Measurements from ENCODE around the gene CRYZL1.
"Not testable (repeated sequence)": the region's sequence is repeated elsewhere in the genome, so short reads cannot be mapped to it uniquely, and the experiment has no call there.

CRYZL1 gene

DNA sequence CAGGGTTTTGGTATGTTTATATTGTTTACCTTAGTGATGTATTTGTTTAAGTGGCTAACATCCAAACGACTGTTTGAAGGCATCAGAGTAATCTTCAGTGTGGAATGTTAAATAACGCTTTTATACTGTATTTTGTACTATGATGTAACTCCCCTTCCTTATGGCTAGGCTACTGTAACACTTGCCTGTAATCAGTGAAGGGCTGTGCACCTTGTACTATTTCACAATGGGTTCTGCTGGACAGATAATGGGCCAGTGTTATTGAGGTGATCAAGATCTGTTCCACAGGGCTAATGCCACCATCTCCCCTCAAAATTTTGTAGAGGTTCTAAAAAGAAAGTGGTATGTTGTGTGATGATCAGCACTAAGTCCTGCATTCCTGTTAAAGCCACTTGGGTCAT, 64.8 kb downstream of the CRYZL1 start:
- not testable (repeated sequence) for H3K27me3 ChIP-seq (ENCODE audit: control insufficient read depth, insufficient read depth, low read length); H3K9ac ChIP-seq (ENCODE audit: low read length); H3K4me1 ChIP-seq (ENCODE audit: control insufficient read depth, low read depth, low read length); H3K4me3 ChIP-seq (ENCODE audit: low read length); H3K27ac ChIP-seq (ENCODE audit: low read length); H3K9me3 ChIP-seq (ENCODE audit: control insufficient read depth, low read depth, low read length)
- H3K36me3 ChIP-seq (ENCODE audit: control insufficient read depth, low read depth, low read length) = peaks cover 81% of the 10 kb centered on the region

DNA sequence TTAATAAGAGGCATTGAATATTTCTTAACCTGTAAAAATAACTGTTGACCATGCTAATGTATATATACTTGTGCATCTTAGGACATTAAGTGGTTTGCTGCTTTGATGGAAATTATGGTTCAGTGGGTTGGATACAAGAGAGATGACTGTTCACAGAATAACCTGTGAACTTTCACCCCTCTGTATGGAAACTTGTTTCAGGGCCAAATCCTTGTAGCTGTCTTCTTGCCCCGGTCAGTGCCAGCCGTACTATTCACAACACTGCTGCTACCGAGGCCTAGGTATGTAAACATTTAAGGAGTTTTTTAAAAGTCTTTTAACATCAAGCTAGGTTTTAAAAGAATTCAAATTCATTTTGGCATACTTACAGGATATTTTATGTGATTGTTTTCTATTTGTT, 69.2 kb downstream of the CRYZL1 start:
- no peak overlapping the region for H3K4me3 ChIP-seq (ENCODE audit: low read length)
- H3K9me3 ChIP-seq (ENCODE audit: control insufficient read depth, low read depth, low read length) = no peaks in the 10 kb centered on the region
- H3K36me3 ChIP-seq (ENCODE audit: control insufficient read depth, low read depth, low read length) = peaks cover 97% of the 10 kb centered on the region
- no peaks in the 10 kb centered on the region for H3K27me3 ChIP-seq (ENCODE audit: control insufficient read depth, insufficient read depth, low read length)
- no peak overlapping the region for H3K27ac ChIP-seq (ENCODE audit: low read length)
- H3K9ac ChIP-seq (ENCODE audit: low read length) = no peak overlapping the region
- no peaks in the 10 kb centered on the region for H3K4me1 ChIP-seq (ENCODE audit: control insufficient read depth, low read depth, low read length)

DNA sequence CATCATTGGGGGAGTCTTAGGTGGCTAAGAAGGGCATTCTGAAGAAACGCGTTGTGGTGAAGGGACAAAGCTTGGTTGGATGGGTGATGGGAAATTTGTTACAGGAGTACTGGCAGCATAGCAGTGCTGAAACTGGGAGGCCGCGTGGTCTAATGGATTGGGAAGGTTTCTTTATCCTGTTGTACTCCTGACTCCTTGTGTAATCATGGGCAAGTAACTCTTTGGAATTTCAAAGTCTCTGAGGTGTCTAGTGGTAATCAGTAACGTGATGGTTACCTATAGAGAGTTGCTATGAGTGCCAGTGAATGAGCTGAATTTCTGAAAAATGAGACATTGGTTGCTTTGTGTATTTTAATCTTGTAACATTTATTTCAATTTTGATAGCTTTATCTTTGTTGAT, 71.5 kb downstream of the CRYZL1 start:
- Histone ChIP-seq H3K9ac (ENCODE audit: low read length) (no peak overlapping the region), H3K9me3 (ENCODE audit: control insufficient read depth, low read depth, low read length) (no peaks in the 10 kb centered on the region), H3K27me3 (ENCODE audit: control insufficient read depth, insufficient read depth, low read length) (no peaks in the 10 kb centered on the region), H3K4me3 (ENCODE audit: low read length) (no peak overlapping the region), H3K27ac (ENCODE audit: low read length) (no peak overlapping the region), H3K4me1 (ENCODE audit: control insufficient read depth, low read depth, low read length) (no peaks in the 10 kb centered on the region), H3K36me3 (ENCODE audit: control insufficient read depth, low read depth, low read length) (peaks cover 85% of the 10 kb centered on the region)

DNA sequence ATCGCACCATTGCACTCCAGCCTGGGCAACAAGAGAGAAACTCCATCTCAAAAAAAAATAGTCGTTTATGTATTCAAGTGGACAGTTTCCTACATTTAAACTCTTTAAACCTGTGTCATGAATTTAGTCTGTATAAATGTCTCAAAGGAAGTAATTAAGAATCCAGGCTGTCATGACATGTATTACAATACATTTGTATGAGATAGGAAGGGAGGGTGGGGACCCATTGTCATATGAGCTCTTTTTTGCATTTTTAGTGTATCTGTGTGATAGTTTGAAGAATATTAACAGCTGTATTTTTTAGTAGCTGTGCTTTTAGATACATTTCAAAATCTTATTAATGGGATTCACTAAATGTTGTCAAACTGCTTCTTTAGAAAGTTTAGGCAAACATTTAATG, 73.1 kb downstream of the CRYZL1 start:
- Histone ChIP-seq H3K9me3 (ENCODE audit: control insufficient read depth, low read depth, low read length) (no peaks in the 10 kb centered on the region), H3K9ac (ENCODE audit: low read length) (no peak overlapping the region), H3K36me3 (ENCODE audit: control insufficient read depth, low read depth, low read length) (peaks cover 78% of the 10 kb centered on the region), H3K27me3 (ENCODE audit: control insufficient read depth, insufficient read depth, low read length) (no peaks in the 10 kb centered on the region), H3K4me3 (ENCODE audit: low read length) (no peak overlapping the region), H3K27ac (ENCODE audit: low read length) (no peak overlapping the region), H3K4me1 (ENCODE audit: control insufficient read depth, low read depth, low read length) (no peaks in the 10 kb centered on the region)

DNA sequence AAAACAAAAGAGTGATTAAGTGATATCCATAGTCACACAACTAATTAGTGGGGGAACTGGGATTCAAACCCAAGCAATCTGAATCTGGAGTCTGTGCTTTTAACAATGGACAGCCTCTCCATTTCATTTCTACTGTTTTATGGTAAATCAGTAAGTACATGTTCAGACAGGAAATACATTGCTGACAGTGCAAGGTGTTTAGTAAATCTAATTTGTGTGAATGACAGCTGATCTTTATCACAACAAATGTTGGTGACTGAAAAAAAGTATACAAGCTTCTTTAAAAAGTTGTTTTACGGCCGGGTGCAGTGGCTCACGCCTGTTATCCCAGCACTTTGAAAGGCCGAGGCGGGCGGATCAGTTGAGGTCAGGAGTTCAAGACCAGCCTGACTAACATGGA, 73.6 kb downstream of the CRYZL1 start:
- Histone ChIP-seq H3K27ac (ENCODE audit: low read length) (no peak overlapping the region), H3K27me3 (ENCODE audit: control insufficient read depth, insufficient read depth, low read length) (no peaks in the 10 kb centered on the region), H3K36me3 (ENCODE audit: control insufficient read depth, low read depth, low read length) (peaks cover 77% of the 10 kb centered on the region), H3K9me3 (ENCODE audit: control insufficient read depth, low read depth, low read length) (no peaks in the 10 kb centered on the region), H3K9ac (ENCODE audit: low read length) (no peak overlapping the region), H3K4me3 (ENCODE audit: low read length) (no peak overlapping the region), H3K4me1 (ENCODE audit: control insufficient read depth, low read depth, low read length) (no peaks in the 10 kb centered on the region)

DNA sequence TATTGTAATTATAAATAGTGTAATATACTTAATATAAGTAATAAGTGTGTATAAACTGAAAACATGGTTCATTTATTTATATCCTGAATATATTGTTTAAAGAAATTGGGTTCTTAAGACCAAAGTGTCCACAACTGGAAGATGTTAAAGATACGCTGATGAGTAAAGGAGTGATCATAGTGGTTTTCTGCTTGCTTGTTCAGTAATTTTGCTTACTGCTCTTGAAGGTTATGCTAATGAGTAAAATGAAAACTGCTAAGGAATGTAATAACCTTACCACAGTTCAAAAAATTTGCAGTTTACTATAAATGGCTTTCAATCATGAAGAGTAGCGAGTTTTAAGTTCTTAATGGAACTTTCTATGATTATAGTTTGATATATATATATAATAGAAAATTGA, 75.0 kb downstream of the CRYZL1 start:
- Histone ChIP-seq H3K36me3 (ENCODE audit: control insufficient read depth, low read depth, low read length) (peaks cover 75% of the 10 kb centered on the region), H3K4me1 (ENCODE audit: control insufficient read depth, low read depth, low read length) (no peaks in the 10 kb centered on the region), H3K27ac (ENCODE audit: low read length) (no peak overlapping the region), H3K4me3 (ENCODE audit: low read length) (no peak overlapping the region), H3K27me3 (ENCODE audit: control insufficient read depth, insufficient read depth, low read length) (no peaks in the 10 kb centered on the region), H3K9me3 (ENCODE audit: control insufficient read depth, low read depth, low read length) (no peaks in the 10 kb centered on the region), H3K9ac (ENCODE audit: low read length) (no peak overlapping the region)

DNA sequence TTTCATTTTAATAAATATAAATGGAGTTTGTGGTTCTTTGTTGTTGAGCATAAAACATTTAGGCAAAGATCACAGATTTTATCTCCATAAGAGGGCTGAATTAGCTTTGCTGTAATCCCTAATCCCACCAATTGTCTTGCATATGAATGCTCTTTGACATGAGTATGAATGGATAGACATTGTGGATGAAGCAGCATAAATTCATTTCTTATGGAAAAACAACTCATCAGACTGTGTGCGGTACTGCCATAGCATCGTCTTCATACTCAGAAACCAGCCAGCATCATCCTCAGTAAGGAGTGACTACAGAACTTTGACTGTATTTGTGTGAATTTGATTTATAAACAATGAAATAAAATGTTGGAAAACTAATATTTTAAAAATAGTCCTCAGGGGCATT, 79.2 kb downstream of the CRYZL1 start:
- no peak overlapping the region for H3K27ac ChIP-seq (ENCODE audit: low read length)
- no peak overlapping the region for H3K4me3 ChIP-seq (ENCODE audit: low read length)
- H3K9me3 ChIP-seq (ENCODE audit: control insufficient read depth, low read depth, low read length) = no peaks in the 10 kb centered on the region
- no peaks in the 10 kb centered on the region for H3K27me3 ChIP-seq (ENCODE audit: control insufficient read depth, insufficient read depth, low read length)
- H3K4me1 ChIP-seq (ENCODE audit: control insufficient read depth, low read depth, low read length) = no peaks in the 10 kb centered on the region
- peaks cover 77% of the 10 kb centered on the region for H3K36me3 ChIP-seq (ENCODE audit: control insufficient read depth, low read depth, low read length)
- H3K9ac ChIP-seq (ENCODE audit: low read length) = no peak overlapping the region

DNA sequence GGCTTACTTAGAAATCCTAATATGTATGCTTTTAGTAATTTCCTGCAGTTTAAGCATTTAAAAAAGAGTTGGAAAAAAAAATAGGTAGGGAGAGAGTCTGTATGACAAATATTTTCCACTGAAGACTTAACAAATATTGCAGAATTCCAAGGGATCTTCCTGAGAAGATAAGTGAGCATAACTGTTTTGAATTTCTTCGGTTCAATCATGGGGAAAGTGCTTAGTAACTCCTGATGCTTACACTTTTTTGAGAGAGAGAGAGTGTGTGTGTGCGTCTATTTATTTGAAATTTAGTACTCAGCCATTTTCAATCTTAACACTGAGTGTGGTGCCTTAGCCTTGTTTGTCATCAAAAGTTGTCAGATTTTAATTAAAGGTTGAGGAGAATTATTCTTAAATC, 80.2 kb downstream of the CRYZL1 start:
- H3K36me3 ChIP-seq (ENCODE audit: control insufficient read depth, low read depth, low read length) = peaks cover 79% of the 10 kb centered on the region

DNA sequence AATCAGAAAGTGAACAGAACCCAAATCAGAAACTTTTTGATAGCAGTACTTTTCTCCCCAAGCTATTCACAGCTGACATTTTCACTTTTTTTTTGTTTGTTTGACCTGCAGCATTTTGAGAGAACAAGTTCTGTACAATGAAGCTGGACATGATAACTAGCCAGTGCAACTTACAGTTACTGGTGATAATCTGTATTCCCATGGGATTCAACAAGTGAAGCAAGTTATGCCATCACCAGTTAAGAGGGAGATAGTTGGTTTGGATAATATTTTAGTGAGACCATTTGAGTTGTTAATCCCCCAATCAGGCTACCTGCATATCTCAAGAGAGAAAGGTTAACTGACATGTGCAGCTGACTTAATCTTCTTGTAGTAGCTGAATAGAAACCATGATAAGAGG, 80.6 kb downstream of the CRYZL1 start:
- H3K4me3 ChIP-seq (ENCODE audit: low read length) = no peak overlapping the region
- no peak overlapping the region for H3K9ac ChIP-seq (ENCODE audit: low read length)
- H3K36me3 ChIP-seq (ENCODE audit: control insufficient read depth, low read depth, low read length) = peaks cover 82% of the 10 kb centered on the region
- no peak overlapping the region for H3K27ac ChIP-seq (ENCODE audit: low read length)
- no peaks in the 10 kb centered on the region for H3K27me3 ChIP-seq (ENCODE audit: control insufficient read depth, insufficient read depth, low read length)
- H3K4me1 ChIP-seq (ENCODE audit: control insufficient read depth, low read depth, low read length) = no peaks in the 10 kb centered on the region
- H3K9me3 ChIP-seq (ENCODE audit: control insufficient read depth, low read depth, low read length) = no peaks in the 10 kb centered on the region

More for the DNA sequence above, 80.2 kb downstream of the CRYZL1 start:
- no peaks in the 10 kb centered on the region for H3K27me3 ChIP-seq (ENCODE audit: control insufficient read depth, insufficient read depth, low read length)
- H3K9ac ChIP-seq (ENCODE audit: low read length) = no peak overlapping the region
- no peak overlapping the region for H3K4me3 ChIP-seq (ENCODE audit: low read length)
- H3K4me1 ChIP-seq (ENCODE audit: control insufficient read depth, low read depth, low read length) = no peaks in the 10 kb centered on the region
- H3K27ac ChIP-seq (ENCODE audit: low read length) = no peak overlapping the region
- H3K9me3 ChIP-seq (ENCODE audit: control insufficient read depth, low read depth, low read length) = no peaks in the 10 kb centered on the region

DNA sequence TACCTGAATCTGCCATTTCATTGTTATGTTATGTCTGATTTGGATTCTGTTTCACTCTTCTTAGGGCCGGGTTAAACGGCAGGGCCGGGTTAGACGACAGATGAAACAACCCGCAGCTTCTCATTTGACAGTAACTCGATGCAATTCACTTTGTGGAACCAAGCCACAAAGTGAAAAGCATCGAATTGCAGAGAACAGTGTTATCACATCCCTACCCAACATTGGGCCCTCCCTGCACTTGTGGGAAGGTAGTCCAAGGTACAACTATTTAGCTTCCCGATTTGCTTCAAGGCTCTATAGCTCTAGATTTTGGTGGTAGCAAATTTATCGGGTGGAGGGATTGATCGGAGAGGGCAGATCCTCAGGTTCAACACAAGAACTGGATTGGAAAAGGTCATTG, 81.7 kb downstream of the CRYZL1 start:
- H3K27me3 ChIP-seq (ENCODE audit: control insufficient read depth, insufficient read depth, low read length) = no peaks in the 10 kb centered on the region
- H3K4me3 ChIP-seq (ENCODE audit: low read length) = no peak overlapping the region
- peaks cover 87% of the 10 kb centered on the region for H3K36me3 ChIP-seq (ENCODE audit: control insufficient read depth, low read depth, low read length)

DNA sequence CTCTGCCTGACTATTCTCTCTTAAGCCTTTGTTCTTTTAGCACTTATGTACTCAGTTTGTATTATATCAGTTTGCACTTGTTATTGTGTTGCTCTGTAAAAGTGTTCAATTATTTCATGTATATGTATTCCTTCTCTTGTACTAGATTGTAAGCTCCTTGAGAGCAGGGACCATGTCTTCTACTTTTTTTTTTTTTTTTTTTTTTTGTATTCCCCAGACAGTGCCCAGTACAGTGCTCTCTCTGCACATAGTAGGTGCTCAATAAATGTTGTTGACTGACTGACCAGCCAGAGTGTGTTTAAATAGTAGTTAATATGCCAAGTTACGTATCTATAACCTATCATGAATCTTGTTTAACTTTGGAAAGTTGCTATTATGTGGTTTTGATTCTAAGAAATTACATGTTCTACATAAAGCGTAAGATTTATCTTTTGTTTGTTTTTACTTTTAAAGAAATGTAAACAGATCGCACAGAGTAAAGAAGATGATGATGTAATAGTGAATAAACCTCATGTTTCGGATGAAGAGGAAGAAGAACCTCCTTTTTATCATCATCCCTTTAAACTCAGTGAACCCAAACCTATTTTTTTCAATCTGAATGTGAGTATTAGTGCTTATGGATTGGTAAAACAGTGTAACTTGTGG, 82.6 kb downstream of the CRYZL1 start:
- Histone ChIP-seq H3K4me1 (ENCODE audit: control insufficient read depth, low read depth, low read length) (no peaks in the 10 kb centered on the region), H3K9me3 (ENCODE audit: control insufficient read depth, low read depth, low read length) (no peaks in the 10 kb centered on the region), H3K4me3 (ENCODE audit: low read length) (no peak overlapping the region), H3K27me3 (ENCODE audit: control insufficient read depth, insufficient read depth, low read length) (no peaks in the 10 kb centered on the region), H3K36me3 (ENCODE audit: control insufficient read depth, low read depth, low read length) (peaks cover 91% of the 10 kb centered on the region), H3K27ac (ENCODE audit: low read length) (no peak overlapping the region), H3K9ac (ENCODE audit: low read length) (no peak overlapping the region)

More for the DNA sequence above, 81.7 kb downstream of the CRYZL1 start:
- Histone ChIP-seq H3K27ac (ENCODE audit: low read length) (no peak overlapping the region), H3K4me1 (ENCODE audit: control insufficient read depth, low read depth, low read length) (no peaks in the 10 kb centered on the region), H3K9ac (ENCODE audit: low read length) (no peak overlapping the region), H3K9me3 (ENCODE audit: control insufficient read depth, low read depth, low read length) (no peaks in the 10 kb centered on the region)

DNA sequence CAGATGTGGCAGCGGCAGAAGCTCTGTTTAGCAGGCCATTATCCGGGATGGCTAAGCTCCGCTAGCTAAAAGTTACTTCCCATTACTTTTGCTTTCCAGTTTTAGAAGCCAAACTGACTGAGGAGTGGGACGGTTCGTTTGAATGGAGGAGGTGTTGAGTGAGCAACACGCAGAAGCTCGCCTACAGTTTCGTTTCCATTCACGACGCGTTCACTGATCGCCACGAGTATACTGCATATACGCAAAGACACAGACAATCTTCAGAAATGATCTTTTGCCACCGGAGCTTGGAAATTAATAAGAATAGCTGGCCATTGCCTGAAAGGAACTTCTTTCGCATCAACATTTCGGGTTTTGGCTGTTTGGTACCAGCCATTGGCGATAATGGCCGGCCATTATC, 84.1 kb downstream of the CRYZL1 start:
- Histone ChIP-seq H3K27me3 (ENCODE audit: control insufficient read depth, insufficient read depth, low read length) (no peaks in the 10 kb centered on the region), H3K36me3 (ENCODE audit: control insufficient read depth, low read depth, low read length) (peaks cover 92% of the 10 kb centered on the region), H3K27ac (ENCODE audit: low read length) (no peak overlapping the region), H3K4me3 (ENCODE audit: low read length) (no peak overlapping the region), H3K9me3 (ENCODE audit: control insufficient read depth, low read depth, low read length) (no peaks in the 10 kb centered on the region), H3K9ac (ENCODE audit: low read length) (no peak overlapping the region), H3K4me1 (ENCODE audit: control insufficient read depth, low read depth, low read length) (no peaks in the 10 kb centered on the region)

Data from iPS-18a (cell line).